SK-N-SH (cell line): ENCODE results near the gene SHLD2. TPM values are rescaled to one million over a fixed set of nuclear protein-coding genes. Genes with fewer than 3 reads are reported as not detected.

Experiments
- CTCF ChIA-PET: fragments of 300-600, 350-600 bp; formaldehyde crosslinking; extraction: SDS; loops from one replicate; lab custom pipeline; 2021; lab: Yijun Ruan, JAX
- POLR2A ChIA-PET: fragments of 350-600 bp; sonication (Branson Sonifier 250); formaldehyde crosslinking; extraction: SDS; loops from one replicate; lab custom pipeline; 2020; ENCODE audit warnings: antibody characterized with exemption, inconsistent platforms; lab: Yijun Ruan, JAX
- DNase-seq: peaks from one replicate; pipeline ENCODE4 v3.0.0; 2012
- H2AFZ ChIP-seq: fragments of 200-600 bp; sonication (generic); 2 replicates; pipeline ENCODE4 v1.8.1; 2016; ENCODE audit warnings: antibody characterized with exemption, mild to moderate bottlenecking, low read depth
- H3F3A ChIP-seq: fragments of 200-600 bp; sonication (generic); replicated peaks from 2 replicates; pipeline ENCODE3; 2016; ENCODE audit warnings: antibody characterized with exemption, mild to moderate bottlenecking; ENCODE audit not compliant: insufficient read depth
- H3K27ac ChIP-seq, 2 experiments: fragments of 200-500 bp in 1 of 2; fragments of 200-600 bp in 1 of 2; sonication (Bioruptor generic) in 1 of 2; sonication (generic), shearing (Covaris generic) in 1 of 2; 2 replicates each; pipeline versions ENCODE4 v1.5.1 to v1.6.1; 2014 to 2016; ENCODE audit warnings: low read depth in 2 of 2, inconsistent platforms in 1 of 2, low read length in 1 of 2, mild to moderate bottlenecking in 1 of 2, mixed read lengths in 1 of 2
- H3K27me3 ChIP-seq: fragments of 200-600 bp; sonication (generic), shearing (Covaris generic); 2 replicates; pipeline ENCODE4 v1.6.1; 2016; ENCODE audit warnings: mixed run types; ENCODE audit not compliant: insufficient read depth
- H3K36me3 ChIP-seq, 2 experiments: fragments of 200-500 bp in 1 of 2; fragments of 200-600 bp in 1 of 2; sonication (Bioruptor generic) in 1 of 2; sonication (generic) in 1 of 2; replicated peaks in 1 of 2; 2 replicates each; pipeline versions ENCODE3 to v1.5.1; 2014 to 2016; ENCODE audit warnings: low read length in 1 of 2, mild to moderate bottlenecking in 1 of 2; ENCODE audit not compliant: insufficient read depth in 2 of 2, control insufficient read depth in 1 of 2
- H3K4me1 ChIP-seq, 2 experiments: fragments of 200-500 bp in 1 of 2; fragments of 200-600 bp in 1 of 2; sonication (Bioruptor generic) in 1 of 2; sonication (generic), shearing (Covaris generic) in 1 of 2; 2 replicates each; pipeline versions ENCODE4 v1.5.1 to v1.6.1; 2014 to 2016; ENCODE audit warnings: low read depth in 1 of 2, low read length in 1 of 2, mixed run types in 1 of 2; ENCODE audit not compliant: insufficient read depth in 2 of 2, control insufficient read depth in 1 of 2
- H3K4me2 ChIP-seq: fragments of 200-600 bp; sonication (generic), shearing (Covaris generic); 2 replicates; pipeline ENCODE4 v1.6.1; 2017; ENCODE audit warnings: mixed run types
- H3K4me3 ChIP-seq, 2 experiments: fragments of 200-500 bp in 1 of 2; fragments of 200-600 bp in 1 of 2; sonication (Bioruptor generic) in 1 of 2; sonication (generic), shearing (Covaris generic) in 1 of 2; 2 replicates each; pipeline versions ENCODE4 v1.5.1 to v1.8.1; 2014 to 2016; ENCODE audit warnings: low read depth in 2 of 2, inconsistent platforms in 1 of 2, low read length in 1 of 2, mild to moderate bottlenecking in 1 of 2, mixed read lengths in 1 of 2, moderate library complexity in 1 of 2
- H3K79me2 ChIP-seq: fragments of 200-600 bp; sonication (generic); 2 replicates; pipeline ENCODE4 v1.8.1; 2017; ENCODE audit warnings: mild to moderate bottlenecking; ENCODE audit not compliant: insufficient read depth
- H3K9ac ChIP-seq: fragments of 200-600 bp; sonication (generic); 2 replicates; pipeline ENCODE4 v1.6.1; 2017; ENCODE audit warnings: mixed run types
- H3K9me2 ChIP-seq: fragments of 200-600 bp; sonication (generic); 2 replicates; pipeline ENCODE4 v1.6.1; 2017; ENCODE audit warnings: mixed run types
- H3K9me3 ChIP-seq: fragments of 200-600 bp; sonication (generic); 2 replicates; pipeline ENCODE4 v1.6.1; 2017; ENCODE audit warnings: mixed run types, mild to moderate bottlenecking, moderate library complexity
- H4K20me1 ChIP-seq: fragments of 200-600 bp; sonication (generic); 2 replicates; pipeline ENCODE4 v1.6.1; 2017; ENCODE audit warnings: mild to moderate bottlenecking, mixed run types; ENCODE audit not compliant: insufficient read depth
- CHD2 ChIP-seq: fragments of 150-350 bp; IDR thresholded peaks from 2 replicates; pipeline ENCODE4 v1.6.1; 2018; ENCODE audit warnings: low read length; ENCODE audit not compliant: partially characterized antibody
- FOSL2 ChIP-seq: IDR thresholded peaks from 2 replicates; pipeline ENCODE4 v1.4.0; 2012; ENCODE audit warnings: low read depth, mild to moderate bottlenecking, moderate library complexity, borderline replicate concordance
- FOXM1 ChIP-seq: IDR thresholded peaks from 2 replicates; pipeline ENCODE4 v1.4.0; 2012; ENCODE audit warnings: low read depth, mild to moderate bottlenecking
- GATA2 ChIP-seq: sonication (generic); formaldehyde crosslinking; IDR thresholded peaks from 2 replicates; pipeline ENCODE4 v1.5.0; 2020; ENCODE audit warnings: mild to moderate bottlenecking, missing genetic modification reagents
- MAX ChIP-seq: IDR thresholded peaks from 2 replicates; pipeline ENCODE4 v1.4.0; 2012; ENCODE audit warnings: low read depth
- NFIC ChIP-seq: IDR thresholded peaks from 2 replicates; pipeline ENCODE4 v1.4.0; 2012; ENCODE audit warnings: borderline replicate concordance
- RAD21 ChIP-seq: IDR thresholded peaks from 2 replicates; pipeline ENCODE4 v1.6.1; 2012; ENCODE audit warnings: mild to moderate bottlenecking, low read length
- RFX5 ChIP-seq: IDR thresholded peaks from 2 replicates; pipeline ENCODE4 v1.6.1; 2012; ENCODE audit warnings: mild to moderate bottlenecking, improper control_type of control experiment, low read length
- RXRA ChIP-seq: IDR thresholded peaks from 2 replicates; pipeline ENCODE4 v1.4.0; 2012; ENCODE audit warnings: low read depth, mild to moderate bottlenecking, borderline replicate concordance
- SIN3A ChIP-seq: IDR thresholded peaks from 2 replicates; pipeline ENCODE4 v1.6.1; 2012; ENCODE audit warnings: low read depth, mild to moderate bottlenecking, low read length, moderate library complexity, borderline replicate concordance
- TAF1 ChIP-seq: IDR thresholded peaks from 2 replicates; pipeline ENCODE4 v1.6.1; 2012; ENCODE audit warnings: low read depth, mild to moderate bottlenecking, low read length, moderate library complexity, borderline replicate concordance
- TCF12 ChIP-seq: IDR thresholded peaks from 2 replicates; pipeline ENCODE4 v1.4.0; 2012
- TEAD4 ChIP-seq: IDR thresholded peaks from 2 replicates; pipeline ENCODE4 v1.4.0; 2012; ENCODE audit warnings: mild to moderate bottlenecking, borderline replicate concordance; ENCODE audit not compliant: insufficient read depth
- USF1 ChIP-seq: IDR thresholded peaks from 2 replicates; pipeline ENCODE4 v1.4.0; 2012; ENCODE audit warnings: low read depth, borderline replicate concordance
- YY1 ChIP-seq: IDR thresholded peaks from 2 replicates; pipeline ENCODE4 v1.4.0; 2012; ENCODE audit warnings: low read depth, mild to moderate bottlenecking
- ZBTB33 ChIP-seq: IDR thresholded peaks from 2 replicates; pipeline ENCODE4 v1.4.0; 2012; ENCODE audit warnings: low read depth, borderline replicate concordance
- WGBS: methylation state at CpG from one replicate; pipeline ENCODE4 v1.1.6; 2017; ENCODE audit warnings: low lambda C conversion rate; 5-methylcytosine and 5-hydroxymethylcytosine counted together
- polyA plus RNA-seq, 3 experiments: library from polyadenylated mRNA; depleted of rRNA; stranded (reverse); fragments of >200 nt; gene quantifications; 2 replicates each; pipeline ENCODE4 v1.2.3, GENCODE V29; 2012
- TF ChIP-seq, protein P1 (sequence below): IDR thresholded peaks from 2 replicates; pipeline ENCODE4 v1.6.1; 2012; ENCODE audit warnings: mild to moderate bottlenecking, low read depth, low read length, moderate library complexity
- TF ChIP-seq, protein P2 (sequence below): fragments of 150-350 bp; IDR thresholded peaks from 2 replicates; pipeline ENCODE4 v1.6.1; 2016; ENCODE audit warnings: mild to moderate bottlenecking, low read depth, low read length
- TF ChIP-seq, protein P3 (sequence below): fragments of 200-600 bp; sonication (generic); IDR thresholded peaks from 2 replicates; pipeline ENCODE4 v1.6.1; 2017; ENCODE audit warnings: antibody characterized with exemption, mild to moderate bottlenecking, moderate library complexity
- TF ChIP-seq, protein P4 (sequence below): IDR thresholded peaks from 2 replicates; pipeline ENCODE4; 2012

SHLD2 gene
- 4.7 and 6.7 TPM in 2 replicates for polyA plus RNA-seq (2012; rRNA removed)
- 6.7 and 7.6 TPM in 2 replicates for polyA plus RNA-seq (2012; cell fraction: cytosol; rRNA removed)
- polyA plus RNA-seq (2012; cell fraction: nucleus; rRNA removed) = 6.7 and 12.7 TPM in 2 replicates

DNA sequence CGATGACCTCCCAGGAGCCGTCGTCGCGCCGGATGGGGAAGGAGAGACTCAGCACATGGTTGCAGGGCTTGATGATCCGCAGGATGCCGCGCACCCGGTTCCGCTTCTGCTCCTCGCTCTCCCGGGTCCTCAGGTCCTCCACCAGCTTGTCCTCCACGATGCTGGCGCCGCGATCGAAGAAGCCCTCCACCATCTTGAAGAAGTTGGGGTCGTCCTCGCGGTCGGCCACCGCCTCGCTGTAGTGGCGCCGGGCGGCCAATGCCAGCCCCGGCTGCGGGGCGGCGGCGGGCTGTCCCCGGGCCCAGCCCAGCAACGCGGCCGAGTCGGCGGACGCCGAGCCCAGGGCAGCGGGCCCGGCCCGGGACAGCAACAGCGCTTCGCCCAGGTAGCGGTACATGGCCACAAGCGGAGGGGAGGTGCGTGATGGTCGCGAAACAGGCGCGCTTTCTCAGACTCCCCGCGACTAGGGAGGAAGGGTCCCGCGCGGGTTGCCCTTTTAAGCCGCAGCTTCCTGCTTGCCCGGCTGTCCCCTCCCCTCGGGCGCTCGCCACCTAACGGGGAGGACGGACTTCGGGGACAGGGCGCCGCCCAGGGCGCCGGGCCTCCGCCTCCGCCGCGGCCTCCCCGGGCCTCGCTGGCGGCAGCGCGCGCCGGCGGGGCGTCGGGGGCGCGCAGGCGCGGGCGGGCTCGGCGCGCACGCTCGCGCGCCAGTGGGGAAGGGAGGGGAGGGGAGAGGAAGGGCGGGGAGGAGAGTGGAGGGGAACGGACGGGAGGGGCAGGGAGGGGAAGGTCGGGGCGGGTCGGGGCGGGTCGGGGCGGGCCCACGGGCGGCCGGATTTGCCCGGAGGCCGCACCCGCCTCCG, at the start of gene SHLD2, which contains the start of gene GLUD1:
Gene SHLD2 (plus strand): TSS at position 834 of the 863 bp plus-strand sequence. CDS start 56,149 bp downstream, outside the sequence.
Gene GLUD1 (minus strand): TSS at position 471 of the 863 bp plus-strand sequence. CDS start 74 bp downstream, at position 397.
- Histone ChIP-seq H4K20me1 (peaks cover 19% of the 10 kb centered on the region), H3K27ac (peak within 1 kb of the TSS; percentile 80 to 92), H3F3A (peaks cover 7% of the 10 kb centered on the region), H3K36me3 (peaks cover 14 to 31% of the 10 kb centered on the region in 2 experiments), H3K79me2 (peaks cover 78% of the 10 kb centered on the region), H3K4me3 (peak within 1 kb of the TSS; percentile 74 to 85), H3K9ac (peak within 1 kb of the TSS; percentile 75), H3K9me3 (no peaks in the 10 kb centered on the region), H2AFZ (peak within 1 kb of the TSS; percentile 74), H3K9me2 (no peaks in the 10 kb centered on the region), H3K27me3 (no peaks in the 10 kb centered on the region), H3K4me1 (peaks cover 8% of the 10 kb centered on the region in 2 experiments; a peak in 3 of 4 replicates), H3K4me2 (peak within 1 kb of the TSS; percentile 92)
- CTCF ChIA-PET = interaction anchor here (0.6 to 0.7 kb wide), 2 partner anchors 131 to 156 kb away, joined by 3 read pairs; no protein-coding TSS in a partner anchor
- DNase-seq = peak; percentile 96
- WGBS = 0% methylated on average over 7 of the region's 111 CpGs
- POLR2A ChIA-PET = interaction anchor here (1.2 kb wide), 1 partner anchor 152 kb away, joined by 3 read pairs; no protein-coding TSS in a partner anchor
- TF ChIP-seq YY1 (no peak), TAF1 (no peak; the same call in 1 of the 2 replicates), SIN3A (0 out of 2 replicates have a peak, but pooled peaks have one; percentile 47), FOXM1 (no peak), ZBTB33 (no peak), CHD2 (peak; percentile 19), TEAD4 (no peak), RAD21 (no peak), RXRA (no peak), FOSL2 (no peak), GATA2 (CRISPR knock-in tag) (no peak), RFX5 (no peak), NFIC (no peak), TCF12 (no peak), USF1 (no peak), MAX (peak; percentile 58)
- TF ChIP-seq, protein P1, sequence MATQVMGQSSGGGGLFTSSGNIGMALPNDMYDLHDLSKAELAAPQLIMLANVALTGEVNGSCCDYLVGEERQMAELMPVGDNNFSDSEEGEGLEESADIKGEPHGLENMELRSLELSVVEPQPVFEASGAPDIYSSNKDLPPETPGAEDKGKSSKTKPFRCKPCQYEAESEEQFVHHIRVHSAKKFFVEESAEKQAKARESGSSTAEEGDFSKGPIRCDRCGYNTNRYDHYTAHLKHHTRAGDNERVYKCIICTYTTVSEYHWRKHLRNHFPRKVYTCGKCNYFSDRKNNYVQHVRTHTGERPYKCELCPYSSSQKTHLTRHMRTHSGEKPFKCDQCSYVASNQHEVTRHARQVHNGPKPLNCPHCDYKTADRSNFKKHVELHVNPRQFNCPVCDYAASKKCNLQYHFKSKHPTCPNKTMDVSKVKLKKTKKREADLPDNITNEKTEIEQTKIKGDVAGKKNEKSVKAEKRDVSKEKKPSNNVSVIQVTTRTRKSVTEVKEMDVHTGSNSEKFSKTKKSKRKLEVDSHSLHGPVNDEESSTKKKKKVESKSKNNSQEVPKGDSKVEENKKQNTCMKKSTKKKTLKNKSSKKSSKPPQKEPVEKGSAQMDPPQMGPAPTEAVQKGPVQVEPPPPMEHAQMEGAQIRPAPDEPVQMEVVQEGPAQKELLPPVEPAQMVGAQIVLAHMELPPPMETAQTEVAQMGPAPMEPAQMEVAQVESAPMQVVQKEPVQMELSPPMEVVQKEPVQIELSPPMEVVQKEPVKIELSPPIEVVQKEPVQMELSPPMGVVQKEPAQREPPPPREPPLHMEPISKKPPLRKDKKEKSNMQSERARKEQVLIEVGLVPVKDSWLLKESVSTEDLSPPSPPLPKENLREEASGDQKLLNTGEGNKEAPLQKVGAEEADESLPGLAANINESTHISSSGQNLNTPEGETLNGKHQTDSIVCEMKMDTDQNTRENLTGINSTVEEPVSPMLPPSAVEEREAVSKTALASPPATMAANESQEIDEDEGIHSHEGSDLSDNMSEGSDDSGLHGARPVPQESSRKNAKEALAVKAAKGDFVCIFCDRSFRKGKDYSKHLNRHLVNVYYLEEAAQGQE = no peak
- TF ChIP-seq, protein P2, sequence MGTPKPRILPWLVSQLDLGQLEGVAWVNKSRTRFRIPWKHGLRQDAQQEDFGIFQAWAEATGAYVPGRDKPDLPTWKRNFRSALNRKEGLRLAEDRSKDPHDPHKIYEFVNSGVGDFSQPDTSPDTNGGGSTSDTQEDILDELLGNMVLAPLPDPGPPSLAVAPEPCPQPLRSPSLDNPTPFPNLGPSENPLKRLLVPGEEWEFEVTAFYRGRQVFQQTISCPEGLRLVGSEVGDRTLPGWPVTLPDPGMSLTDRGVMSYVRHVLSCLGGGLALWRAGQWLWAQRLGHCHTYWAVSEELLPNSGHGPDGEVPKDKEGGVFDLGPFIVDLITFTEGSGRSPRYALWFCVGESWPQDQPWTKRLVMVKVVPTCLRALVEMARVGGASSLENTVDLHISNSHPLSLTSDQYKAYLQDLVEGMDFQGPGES = no peak
- TF ChIP-seq, protein P3, sequence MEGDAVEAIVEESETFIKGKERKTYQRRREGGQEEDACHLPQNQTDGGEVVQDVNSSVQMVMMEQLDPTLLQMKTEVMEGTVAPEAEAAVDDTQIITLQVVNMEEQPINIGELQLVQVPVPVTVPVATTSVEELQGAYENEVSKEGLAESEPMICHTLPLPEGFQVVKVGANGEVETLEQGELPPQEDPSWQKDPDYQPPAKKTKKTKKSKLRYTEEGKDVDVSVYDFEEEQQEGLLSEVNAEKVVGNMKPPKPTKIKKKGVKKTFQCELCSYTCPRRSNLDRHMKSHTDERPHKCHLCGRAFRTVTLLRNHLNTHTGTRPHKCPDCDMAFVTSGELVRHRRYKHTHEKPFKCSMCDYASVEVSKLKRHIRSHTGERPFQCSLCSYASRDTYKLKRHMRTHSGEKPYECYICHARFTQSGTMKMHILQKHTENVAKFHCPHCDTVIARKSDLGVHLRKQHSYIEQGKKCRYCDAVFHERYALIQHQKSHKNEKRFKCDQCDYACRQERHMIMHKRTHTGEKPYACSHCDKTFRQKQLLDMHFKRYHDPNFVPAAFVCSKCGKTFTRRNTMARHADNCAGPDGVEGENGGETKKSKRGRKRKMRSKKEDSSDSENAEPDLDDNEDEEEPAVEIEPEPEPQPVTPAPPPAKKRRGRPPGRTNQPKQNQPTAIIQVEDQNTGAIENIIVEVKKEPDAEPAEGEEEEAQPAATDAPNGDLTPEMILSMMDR = no peak
- TF ChIP-seq, protein P4, sequence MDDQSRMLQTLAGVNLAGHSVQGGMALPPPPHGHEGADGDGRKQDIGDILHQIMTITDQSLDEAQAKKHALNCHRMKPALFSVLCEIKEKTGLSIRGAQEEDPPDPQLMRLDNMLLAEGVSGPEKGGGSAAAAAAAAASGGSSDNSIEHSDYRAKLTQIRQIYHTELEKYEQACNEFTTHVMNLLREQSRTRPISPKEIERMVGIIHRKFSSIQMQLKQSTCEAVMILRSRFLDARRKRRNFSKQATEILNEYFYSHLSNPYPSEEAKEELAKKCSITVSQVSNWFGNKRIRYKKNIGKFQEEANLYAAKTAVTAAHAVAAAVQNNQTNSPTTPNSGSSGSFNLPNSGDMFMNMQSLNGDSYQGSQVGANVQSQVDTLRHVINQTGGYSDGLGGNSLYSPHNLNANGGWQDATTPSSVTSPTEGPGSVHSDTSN = no peak
